HepG2 (cell line): ENCODE results near the gene STARD10. TPM values are rescaled to one million over a fixed set of nuclear protein-coding genes. Genes with fewer than 3 reads are reported as not detected.

ENCODE experiments used
- AGO2 ChIP-seq: fragments of 200-400 bp; formaldehyde crosslinking; optimal IDR thresholded peaks from 2 replicates; pipeline ENCODE3; 2017; ENCODE audit warnings: mild to moderate bottlenecking, low read depth, low read length, moderate library complexity
- ELF4 ChIP-seq: sonication (generic); formaldehyde crosslinking; IDR thresholded peaks from 2 replicates; pipeline ENCODE4 v1.5.0; 2020; ENCODE audit warnings: missing genetic modification reagents, mild to moderate bottlenecking, moderate library complexity, borderline replicate concordance
- GTF3A ChIP-seq: sonication (generic); formaldehyde crosslinking; conservative IDR thresholded peaks from 2 replicates; pipeline ENCODE4 v1.4.0; 2020; ENCODE audit warnings: mild to moderate bottlenecking, missing genetic modification reagents
- NFRKB ChIP-seq: fragments of 450-650 bp; IDR thresholded peaks from 2 replicates; pipeline ENCODE4 v1.6.1; 2017
- POGZ ChIP-seq: sonication (generic); formaldehyde crosslinking; IDR thresholded peaks from 2 replicates; pipeline ENCODE4 v1.4.0; 2020; ENCODE audit warnings: mild to moderate bottlenecking, missing genetic modification reagents
- REXO4 ChIP-seq: sonication (generic); formaldehyde crosslinking; IDR thresholded peaks from 2 replicates; pipeline ENCODE4 v1.8.0; 2022; ENCODE audit warnings: missing genetic modification reagents, mild to moderate bottlenecking, borderline replicate concordance
- STAG1 ChIP-seq: sonication (generic); formaldehyde crosslinking; IDR thresholded peaks from 2 replicates; pipeline ENCODE4 v1.4.0; 2020; ENCODE audit warnings: missing genetic modification reagents
- SYNCRIP ChIP-seq: fragments of 200-400 bp; formaldehyde crosslinking; IDR thresholded peaks from 2 replicates; pipeline ENCODE4 v1.6.1; 2018; ENCODE audit warnings: mild to moderate bottlenecking, low read depth, low read length; ENCODE audit not compliant: insufficient read depth
- ZC3H4 ChIP-seq: sonication (generic); formaldehyde crosslinking; IDR thresholded peaks from 2 replicates; pipeline ENCODE4 v1.4.0; 2020; ENCODE audit warnings: missing genetic modification reagents, borderline replicate concordance
- ZKSCAN5 ChIP-seq: sonication (generic); formaldehyde crosslinking; IDR thresholded peaks from 2 replicates; pipeline ENCODE4 v1.5.1; 2020; ENCODE audit warnings: mild to moderate bottlenecking, missing genetic modification reagents
- ZMAT3 ChIP-seq: sonication (generic); formaldehyde crosslinking; conservative IDR thresholded peaks from 2 replicates; pipeline ENCODE4 v1.7.0; 2021; ENCODE audit warnings: missing genetic modification reagents
- ZNF3 ChIP-seq: IDR thresholded peaks from 2 replicates; pipeline ENCODE4 v1.7.0; 2017; ENCODE audit warnings: inconsistent platforms
- ZNF484 ChIP-seq: sonication (generic); formaldehyde crosslinking; IDR thresholded peaks from 2 replicates; pipeline ENCODE4 v1.5.1; 2020; ENCODE audit warnings: mild to moderate bottlenecking, low read depth, missing genetic modification reagents, borderline replicate concordance
- ZNF674 ChIP-seq: sonication (generic); formaldehyde crosslinking; IDR thresholded peaks from 2 replicates; pipeline ENCODE4 v1.5.0; 2020; ENCODE audit warnings: low read depth, mild to moderate bottlenecking, missing genetic modification reagents
- polyA plus RNA-seq, 8 experiments: library from polyadenylated mRNA; depleted of rRNA in 3 of 8; stranded (reverse) in 7 of 8; unstranded in 1 of 8; fragments of >200 nt; fragmentation: Illumina TruSeq in 4 of 8; extraction: Trizol in 4 of 8; gene quantifications; 2 replicates each; pipeline versions ENCODE4 v1.2.1 to v1.2.3, GENCODE V29; 2011 to 2016; ENCODE audit warnings: low read depth in 4 of 8, missing spikeins in 1 of 8, mixed read lengths in 1 of 8; ENCODE audit not compliant: insufficient read depth in 1 of 8
- total RNA-seq, 5 experiments: library from RNA; depleted of rRNA; stranded (reverse); fragments of >200 nt; fragmentation: Illumina TruSeq; extraction: Trizol; gene quantifications; 2 replicates each; pipeline ENCODE4 v1.2.3, GENCODE V29; 2016; ENCODE audit warnings: low read depth in 1 of 5
- TF ChIP-seq, protein P1 (sequence below): sonication (generic); formaldehyde crosslinking; IDR thresholded peaks from 2 replicates; pipeline ENCODE4 v1.4.0; 2020; ENCODE audit warnings: missing genetic modification reagents, mild to moderate bottlenecking, borderline replicate concordance
- TF ChIP-seq, protein P2 (sequence below): sonication (generic); formaldehyde crosslinking; IDR thresholded peaks from 2 replicates; pipeline ENCODE4 v1.4.0; 2020; ENCODE audit warnings: missing genetic modification reagents, borderline replicate concordance
- TF ChIP-seq, protein P3 (sequence below): sonication (generic); formaldehyde crosslinking; IDR thresholded peaks from 2 replicates; pipeline ENCODE4 v1.4.0; 2020; ENCODE audit warnings: missing genetic modification reagents, low read depth, mild to moderate bottlenecking, borderline replicate concordance
- TF ChIP-seq, protein P4 (sequence below): sonication (generic); formaldehyde crosslinking; conservative IDR thresholded peaks from 2 replicates; pipeline ENCODE4 v1.8.0; 2022; ENCODE audit warnings: missing genetic modification reagents
- TF ChIP-seq, protein P5 (sequence below): sonication (generic); formaldehyde crosslinking; IDR thresholded peaks from 2 replicates; pipeline ENCODE4 v1.4.0; 2020; ENCODE audit warnings: missing genetic modification reagents; ENCODE audit errors: not compliant biosample characterization

Gene STARD10
- total and polyA plus RNA-seq, 2 of the 13 experiments (the other 11 are each of a cell fraction or from before 2014, with no cell fraction given): 260 to 341 TPM

DNA sequence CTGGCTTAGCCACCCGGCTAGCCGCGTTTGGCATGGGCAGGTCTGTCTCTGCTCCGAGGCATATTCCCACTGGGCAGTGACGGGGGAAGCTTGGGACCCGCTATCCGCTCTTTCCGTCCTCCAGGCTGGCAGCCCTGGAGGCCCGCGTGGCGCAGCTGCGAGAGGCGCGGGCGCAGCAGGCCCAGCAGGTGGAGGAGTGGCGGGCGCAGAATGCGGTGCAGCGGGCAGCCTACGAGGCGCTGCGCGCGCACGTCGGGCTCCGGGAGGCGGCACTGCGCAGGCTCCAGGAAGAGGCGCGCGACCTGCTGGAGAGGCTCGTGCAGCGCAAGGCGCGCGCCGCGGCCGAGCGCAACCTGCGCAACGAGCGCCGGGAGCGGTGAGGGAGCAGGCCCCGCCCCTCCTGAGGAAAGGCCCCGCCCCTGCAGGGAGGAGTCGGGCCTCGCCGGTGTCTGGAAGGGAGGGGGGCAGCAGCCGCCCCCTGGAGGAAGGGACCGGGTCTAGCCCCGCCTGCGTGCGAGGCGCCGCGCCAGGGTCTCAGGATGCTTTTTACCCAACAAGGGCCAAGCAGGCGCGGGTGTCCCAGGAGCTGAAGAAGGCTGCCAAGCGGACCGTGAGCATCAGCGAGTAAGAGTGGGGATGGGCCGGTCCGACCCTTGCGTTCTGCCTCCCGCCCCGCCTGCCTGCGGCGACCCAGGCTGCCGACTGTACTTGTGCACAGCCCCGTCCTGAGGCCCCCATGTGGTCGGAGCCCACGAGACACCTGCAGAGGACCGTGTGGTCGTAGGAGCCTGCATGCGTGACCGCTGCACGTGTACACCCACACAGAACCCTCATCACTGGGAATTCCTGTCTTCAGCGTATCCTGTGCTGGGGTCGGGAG lies 28.3 kb upstream of the STARD10 start (continued):
- TF ChIP-seq, protein P1, sequence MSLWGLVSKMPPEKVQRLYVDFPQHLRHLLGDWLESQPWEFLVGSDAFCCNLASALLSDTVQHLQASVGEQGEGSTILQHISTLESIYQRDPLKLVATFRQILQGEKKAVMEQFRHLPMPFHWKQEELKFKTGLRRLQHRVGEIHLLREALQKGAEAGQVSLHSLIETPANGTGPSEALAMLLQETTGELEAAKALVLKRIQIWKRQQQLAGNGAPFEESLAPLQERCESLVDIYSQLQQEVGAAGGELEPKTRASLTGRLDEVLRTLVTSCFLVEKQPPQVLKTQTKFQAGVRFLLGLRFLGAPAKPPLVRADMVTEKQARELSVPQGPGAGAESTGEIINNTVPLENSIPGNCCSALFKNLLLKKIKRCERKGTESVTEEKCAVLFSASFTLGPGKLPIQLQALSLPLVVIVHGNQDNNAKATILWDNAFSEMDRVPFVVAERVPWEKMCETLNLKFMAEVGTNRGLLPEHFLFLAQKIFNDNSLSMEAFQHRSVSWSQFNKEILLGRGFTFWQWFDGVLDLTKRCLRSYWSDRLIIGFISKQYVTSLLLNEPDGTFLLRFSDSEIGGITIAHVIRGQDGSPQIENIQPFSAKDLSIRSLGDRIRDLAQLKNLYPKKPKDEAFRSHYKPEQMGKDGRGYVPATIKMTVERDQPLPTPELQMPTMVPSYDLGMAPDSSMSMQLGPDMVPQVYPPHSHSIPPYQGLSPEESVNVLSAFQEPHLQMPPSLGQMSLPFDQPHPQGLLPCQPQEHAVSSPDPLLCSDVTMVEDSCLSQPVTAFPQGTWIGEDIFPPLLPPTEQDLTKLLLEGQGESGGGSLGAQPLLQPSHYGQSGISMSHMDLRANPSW: no peak
- TF ChIP-seq ZNF674 (CRISPR knock-in tag): no peak
- no peak for TF ChIP-seq ZKSCAN5 (CRISPR knock-in tag)
- TF ChIP-seq, protein P2, sequence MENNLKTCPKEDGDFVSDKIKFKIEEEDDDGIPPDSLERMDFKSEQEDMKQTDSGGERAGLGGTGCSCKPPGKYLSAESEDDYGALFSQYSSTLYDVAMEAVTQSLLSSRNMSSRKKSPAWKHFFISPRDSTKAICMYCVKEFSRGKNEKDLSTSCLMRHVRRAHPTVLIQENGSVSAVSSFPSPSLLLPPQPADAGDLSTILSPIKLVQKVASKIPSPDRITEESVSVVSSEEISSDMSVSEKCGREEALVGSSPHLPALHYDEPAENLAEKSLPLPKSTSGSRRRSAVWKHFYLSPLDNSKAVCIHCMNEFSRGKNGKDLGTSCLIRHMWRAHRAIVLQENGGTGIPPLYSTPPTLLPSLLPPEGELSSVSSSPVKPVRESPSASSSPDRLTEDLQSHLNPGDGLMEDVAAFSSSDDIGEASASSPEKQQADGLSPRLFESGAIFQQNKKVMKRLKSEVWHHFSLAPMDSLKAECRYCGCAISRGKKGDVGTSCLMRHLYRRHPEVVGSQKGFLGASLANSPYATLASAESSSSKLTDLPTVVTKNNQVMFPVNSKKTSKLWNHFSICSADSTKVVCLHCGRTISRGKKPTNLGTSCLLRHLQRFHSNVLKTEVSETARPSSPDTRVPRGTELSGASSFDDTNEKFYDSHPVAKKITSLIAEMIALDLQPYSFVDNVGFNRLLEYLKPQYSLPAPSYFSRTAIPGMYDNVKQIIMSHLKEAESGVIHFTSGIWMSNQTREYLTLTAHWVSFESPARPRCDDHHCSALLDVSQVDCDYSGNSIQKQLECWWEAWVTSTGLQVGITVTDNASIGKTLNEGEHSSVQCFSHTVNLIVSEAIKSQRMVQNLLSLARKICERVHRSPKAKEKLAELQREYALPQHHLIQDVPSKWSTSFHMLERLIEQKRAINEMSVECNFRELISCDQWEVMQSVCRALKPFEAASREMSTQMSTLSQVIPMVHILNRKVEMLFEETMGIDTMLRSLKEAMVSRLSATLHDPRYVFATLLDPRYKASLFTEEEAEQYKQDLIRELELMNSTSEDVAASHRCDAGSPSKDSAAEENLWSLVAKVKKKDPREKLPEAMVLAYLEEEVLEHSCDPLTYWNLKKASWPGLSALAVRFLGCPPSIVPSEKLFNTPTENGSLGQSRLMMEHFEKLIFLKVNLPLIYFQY (CRISPR knock-in tag): no peak
- no peak for TF ChIP-seq ZMAT3 (CRISPR knock-in tag)
- TF ChIP-seq AGO2: peak; percentile 82
- no peak for TF ChIP-seq GTF3A
- TF ChIP-seq POGZ (CRISPR knock-in tag): no peak
- TF ChIP-seq ZNF484: no peak
- TF ChIP-seq, protein P3, sequence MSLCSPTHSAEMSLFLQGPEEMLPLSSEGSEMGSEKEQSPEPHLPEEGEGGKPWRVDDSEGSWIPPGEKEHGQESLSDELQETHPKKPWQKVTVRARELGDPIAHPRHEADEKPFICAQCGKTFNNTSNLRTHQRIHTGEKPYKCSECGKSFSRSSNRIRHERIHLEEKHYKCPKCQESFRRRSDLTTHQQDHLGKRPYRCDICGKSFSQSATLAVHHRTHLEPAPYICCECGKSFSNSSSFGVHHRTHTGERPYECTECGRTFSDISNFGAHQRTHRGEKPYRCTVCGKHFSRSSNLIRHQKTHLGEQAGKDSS (CRISPR knock-in tag): no peak
- TF ChIP-seq, protein P4, sequence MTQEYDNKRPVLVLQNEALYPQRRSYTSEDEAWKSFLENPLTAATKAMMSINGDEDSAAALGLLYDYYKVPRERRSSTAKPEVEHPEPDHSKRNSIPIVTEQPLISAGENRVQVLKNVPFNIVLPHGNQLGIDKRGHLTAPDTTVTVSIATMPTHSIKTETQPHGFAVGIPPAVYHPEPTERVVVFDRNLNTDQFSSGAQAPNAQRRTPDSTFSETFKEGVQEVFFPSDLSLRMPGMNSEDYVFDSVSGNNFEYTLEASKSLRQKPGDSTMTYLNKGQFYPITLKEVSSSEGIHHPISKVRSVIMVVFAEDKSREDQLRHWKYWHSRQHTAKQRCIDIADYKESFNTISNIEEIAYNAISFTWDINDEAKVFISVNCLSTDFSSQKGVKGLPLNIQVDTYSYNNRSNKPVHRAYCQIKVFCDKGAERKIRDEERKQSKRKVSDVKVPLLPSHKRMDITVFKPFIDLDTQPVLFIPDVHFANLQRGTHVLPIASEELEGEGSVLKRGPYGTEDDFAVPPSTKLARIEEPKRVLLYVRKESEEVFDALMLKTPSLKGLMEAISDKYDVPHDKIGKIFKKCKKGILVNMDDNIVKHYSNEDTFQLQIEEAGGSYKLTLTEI (CRISPR knock-in tag): no peak
- TF ChIP-seq ELF4: no peak
- TF ChIP-seq SYNCRIP: no peak
- TF ChIP-seq STAG1 (CRISPR knock-in tag): peak; percentile 35; the same call in 1 of the 2 replicates
- no peak for TF ChIP-seq REXO4
- TF ChIP-seq, protein P5, sequence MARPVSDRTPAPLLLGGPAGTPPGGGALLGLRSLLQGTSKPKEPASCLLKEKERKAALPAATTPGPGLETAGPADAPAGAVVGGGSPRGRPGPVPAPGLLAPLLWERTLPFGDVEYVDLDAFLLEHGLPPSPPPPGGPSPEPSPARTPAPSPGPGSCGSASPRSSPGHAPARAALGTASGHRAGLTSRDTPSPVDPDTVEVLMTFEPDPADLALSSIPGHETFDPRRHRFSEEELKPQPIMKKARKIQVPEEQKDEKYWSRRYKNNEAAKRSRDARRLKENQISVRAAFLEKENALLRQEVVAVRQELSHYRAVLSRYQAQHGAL (CRISPR knock-in tag): no peak
- TF ChIP-seq NFRKB: no peak
- no peak for TF ChIP-seq ZC3H4 (CRISPR knock-in tag)
- no peak for TF ChIP-seq ZNF3 (CRISPR knock-in tag)
